PC-3 (cell line): ENCODE results near the gene MAP3K20. TPM values are rescaled to one million over a fixed set of nuclear protein-coding genes. Genes with fewer than 3 reads are reported as not detected.

Experiments
- ATAC-seq: fragments of 200-7000 bp; cut with Tn5 transposase; 2 replicates; pipeline ENCODE4 v1.9.1; 2020; ENCODE audit warnings: mild to moderate bottlenecking, moderate library complexity
- BruUV-seq: library from RNA; stranded (reverse); fragments of 400-500 nt; replicated peaks from 2 replicates; lab custom pipeline; 2021; lab: Mats Ljungman, UMichigan
- CTCF ChIA-PET: fragments of 300-600 bp; sonication (Branson Sonifier 250); formaldehyde crosslinking; loops from one replicate; lab custom pipeline; 2022; ENCODE audit warnings: antibody characterized with exemption; lab: Charles Lee
- POLR2A ChIA-PET: fragments of 300-600 bp; sonication (Branson Sonifier 250); formaldehyde crosslinking; loops from one replicate; lab custom pipeline; 2022; ENCODE audit warnings: antibody characterized with exemption; ENCODE audit not compliant: unreplicated experiment; lab: Charles Lee
- DNase-seq: peaks from one replicate; pipeline ENCODE4 v3.0.0-alpha.2; 2015
- H2AFZ ChIP-seq: fragments of 300-600 bp; sonication (generic); 2 replicates; pipeline ENCODE4 v1.6.0; 2016; ENCODE audit warnings: antibody characterized with exemption, low read length
- H3F3A ChIP-seq: fragments of 300-600 bp; sonication (generic); one replicate; pipeline ENCODE4 v1.6.0; 2017; ENCODE audit warnings: antibody characterized with exemption, low read length, control low read depth, mild to moderate bottlenecking; ENCODE audit not compliant: unreplicated experiment
- H3K27ac ChIP-seq: fragments of 300-600 bp; sonication (generic); 2 replicates; pipeline ENCODE4 v1.5.1; 2016; ENCODE audit warnings: mild to moderate bottlenecking, low read length
- H3K27me3 ChIP-seq: fragments of 300-600 bp; sonication (generic); 2 replicates; pipeline ENCODE4 v1.6.1; 2016; ENCODE audit warnings: low read length, mixed read lengths
- H3K36me3 ChIP-seq: fragments of 300-600 bp; sonication (generic); 2 replicates; pipeline ENCODE4 v1.6.1; 2016; ENCODE audit warnings: low read depth, mixed run types, low read length, mixed read lengths
- H3K4me1 ChIP-seq: fragments of 300-600 bp; sonication (generic); 2 replicates; pipeline ENCODE4 v1.5.1; 2016; ENCODE audit warnings: low read length; ENCODE audit not compliant: insufficient read depth
- H3K4me2 ChIP-seq: fragments of 300-600 bp; sonication (generic); 2 replicates; pipeline ENCODE4 v1.6.0; 2016; ENCODE audit warnings: low read length
- H3K4me3 ChIP-seq: fragments of 300-600 bp; sonication (generic); 2 replicates; pipeline ENCODE4 v1.5.1; 2016; ENCODE audit warnings: mild to moderate bottlenecking, low read length, mixed read lengths
- H3K79me2 ChIP-seq: fragments of 300-600 bp; sonication (generic); 2 replicates; pipeline ENCODE4 v1.6.1; 2017; ENCODE audit warnings: low read length, mixed read lengths
- H3K9ac ChIP-seq: fragments of 300-600 bp; sonication (generic); 2 replicates; pipeline ENCODE4 v1.6.0; 2016; ENCODE audit warnings: mild to moderate bottlenecking, low read length
- H3K9me2 ChIP-seq: fragments of 300-600 bp; sonication (generic); replicated peaks from 2 replicates; pipeline ENCODE4 v1.6.1; 2016; ENCODE audit warnings: mixed run types, low read length, mixed read lengths
- H3K9me3 ChIP-seq: fragments of 300-600 bp; sonication (generic); 2 replicates; pipeline ENCODE4 v1.6.1; 2016; ENCODE audit warnings: low read length, mixed read lengths
- H4K20me1 ChIP-seq: fragments of 300-600 bp; sonication (generic); 2 replicates; pipeline ENCODE4 v1.6.1; 2016; ENCODE audit warnings: low read length, mixed read lengths
- EZH2 ChIP-seq: fragments of 300-600 bp; sonication (generic); IDR thresholded peaks from one replicate; pipeline ENCODE4 v1.6.1; 2017; ENCODE audit warnings: antibody characterized with exemption, mild to moderate bottlenecking, low read length; ENCODE audit not compliant: unreplicated experiment
- EZH2phosphoT487 ChIP-seq: fragments of 300-600 bp; sonication (generic); IDR thresholded peaks from 2 replicates; pipeline ENCODE4 v1.6.1; 2018; ENCODE audit warnings: mild to moderate bottlenecking, antibody characterized with exemption, low read length, borderline replicate concordance
- intact Hi-C: fragments of 100-400 bp; cut with micrococcal nuclease; formaldehyde crosslinking; loops from 2 replicates; pipeline ENCODE4 v1.9.0; 2023
- total RNA-seq: library from RNA; depleted of rRNA; stranded (reverse); fragments of >200 nt; gene quantifications from 2 replicates; pipeline ENCODE4 v1.2.3, GENCODE V29; 2014
- TF ChIP-seq, protein P1 (sequence below): fragments of 300-600 bp; sonication (generic); conservative IDR thresholded peaks from 2 replicates; pipeline ENCODE4 v1.5.1; 2017; ENCODE audit warnings: antibody characterized with exemption, low read depth, mild to moderate bottlenecking, low read length

MAP3K20 gene
- total RNA-seq, 1 experiment from 2014 or later = 29.8 TPM

DNA sequence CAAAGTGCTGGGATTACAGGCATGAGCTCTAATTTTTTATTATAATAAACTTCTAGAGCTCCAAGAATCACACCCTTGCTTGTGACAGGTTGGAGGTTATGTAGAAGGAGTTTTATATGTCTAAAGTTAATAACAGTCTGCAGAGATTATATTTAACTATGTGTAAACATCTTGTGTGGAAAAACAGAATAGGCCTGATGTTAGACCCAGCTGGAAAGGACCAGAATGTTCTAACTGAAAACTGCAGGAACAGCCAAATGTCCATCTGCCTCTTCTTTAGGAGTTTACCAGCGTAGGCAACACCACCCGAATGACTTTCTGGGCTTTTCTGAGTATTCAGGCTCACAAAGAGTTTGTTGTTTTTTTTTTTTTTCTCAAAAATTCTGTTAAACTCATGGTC, 211.9 kb downstream of the MAP3K20 start:
- H3K79me2 ChIP-seq = no peaks in the 10 kb centered on the region
- intact Hi-C loops = loop anchor here (5.0 kb wide), 1 partner anchor 115 kb away; no protein-coding TSS in a partner anchor
- BruUV-seq = no TSS peak
- no peaks in the 10 kb centered on the region for H3K9me3 ChIP-seq
- H3K9me2 ChIP-seq = no peaks in the 10 kb centered on the region
- H3F3A ChIP-seq = no peaks in the 10 kb centered on the region
- TF ChIP-seq EZH2 = no peak
- no peak for TF ChIP-seq EZH2phosphoT487
- TF ChIP-seq, protein P1, sequence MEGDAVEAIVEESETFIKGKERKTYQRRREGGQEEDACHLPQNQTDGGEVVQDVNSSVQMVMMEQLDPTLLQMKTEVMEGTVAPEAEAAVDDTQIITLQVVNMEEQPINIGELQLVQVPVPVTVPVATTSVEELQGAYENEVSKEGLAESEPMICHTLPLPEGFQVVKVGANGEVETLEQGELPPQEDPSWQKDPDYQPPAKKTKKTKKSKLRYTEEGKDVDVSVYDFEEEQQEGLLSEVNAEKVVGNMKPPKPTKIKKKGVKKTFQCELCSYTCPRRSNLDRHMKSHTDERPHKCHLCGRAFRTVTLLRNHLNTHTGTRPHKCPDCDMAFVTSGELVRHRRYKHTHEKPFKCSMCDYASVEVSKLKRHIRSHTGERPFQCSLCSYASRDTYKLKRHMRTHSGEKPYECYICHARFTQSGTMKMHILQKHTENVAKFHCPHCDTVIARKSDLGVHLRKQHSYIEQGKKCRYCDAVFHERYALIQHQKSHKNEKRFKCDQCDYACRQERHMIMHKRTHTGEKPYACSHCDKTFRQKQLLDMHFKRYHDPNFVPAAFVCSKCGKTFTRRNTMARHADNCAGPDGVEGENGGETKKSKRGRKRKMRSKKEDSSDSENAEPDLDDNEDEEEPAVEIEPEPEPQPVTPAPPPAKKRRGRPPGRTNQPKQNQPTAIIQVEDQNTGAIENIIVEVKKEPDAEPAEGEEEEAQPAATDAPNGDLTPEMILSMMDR = no peak
- no peak overlapping the region for H3K4me3 ChIP-seq
- ATAC-seq (no peak), DNase-seq (no peak)
- no peak overlapping the region for H2AFZ ChIP-seq
- H3K4me1 ChIP-seq = peaks cover 5% of the 10 kb centered on the region; the same call in 1 of the 2 replicates
- no peaks in the 10 kb centered on the region for H3K36me3 ChIP-seq
- no peaks in the 10 kb centered on the region for H3K27me3 ChIP-seq
- H4K20me1 ChIP-seq = no peaks in the 10 kb centered on the region
- no peak overlapping the region for H3K27ac ChIP-seq
- ChIA-PET POLR2A (interaction anchor here (0.6 kb wide), 1 partner anchor 1806 kb away, joined by 3 read pairs; no protein-coding TSS in a partner anchor), CTCF (no interaction called here)
- H3K9ac ChIP-seq = no peak overlapping the region
- H3K4me2 ChIP-seq = no peak overlapping the region

DNA sequence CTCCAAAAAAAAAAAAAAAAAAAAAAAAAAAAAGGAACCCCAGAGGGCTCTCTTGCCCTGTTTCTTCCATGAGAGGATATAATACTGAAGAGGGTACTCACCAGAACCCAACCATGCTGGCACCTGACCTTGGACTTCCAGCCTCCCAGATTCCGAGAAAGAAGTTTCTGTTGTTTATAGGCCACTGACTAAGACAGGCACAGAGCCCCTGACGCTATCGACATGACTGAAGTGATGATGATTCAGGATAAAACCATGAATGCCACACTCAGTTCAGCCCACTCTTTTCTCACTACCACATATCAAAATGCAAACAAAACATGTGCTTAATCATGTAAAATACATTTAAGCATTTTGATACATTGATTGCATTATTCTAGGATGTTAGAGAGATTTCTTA, 212.9 kb downstream of the MAP3K20 start:
- DNase-seq (peak; percentile 65), ATAC-seq (peak; percentile 71)
- Histone ChIP-seq H2AFZ (no peak overlapping the region), H3K4me1 (peaks cover 5% of the 10 kb centered on the region; the same call in 1 of the 2 replicates), H3F3A (no peaks in the 10 kb centered on the region), H3K9me2 (no peaks in the 10 kb centered on the region), H3K36me3 (no peaks in the 10 kb centered on the region), H3K79me2 (no peaks in the 10 kb centered on the region), H3K27ac (no peak overlapping the region), H3K9ac (no peak overlapping the region), H3K4me2 (no peak overlapping the region; the same call in 1 of the 2 replicates), H3K27me3 (no peaks in the 10 kb centered on the region), H3K9me3 (no peaks in the 10 kb centered on the region), H4K20me1 (no peaks in the 10 kb centered on the region), H3K4me3 (no peak overlapping the region)
- CTCF ChIA-PET = interaction anchor here (0.6 kb wide), 1 partner anchor 112 kb away, joined by 3 read pairs; no protein-coding TSS in a partner anchor
- TF ChIP-seq, protein P1 = no peak
- TF ChIP-seq EZH2 (no peak), EZH2phosphoT487 (no peak)
- no TSS peak for BruUV-seq
- intact Hi-C loops = loop anchor here (5.0 kb wide), 1 partner anchor 114 kb away; no protein-coding TSS in a partner anchor
- POLR2A ChIA-PET = no interaction called here

DNA sequence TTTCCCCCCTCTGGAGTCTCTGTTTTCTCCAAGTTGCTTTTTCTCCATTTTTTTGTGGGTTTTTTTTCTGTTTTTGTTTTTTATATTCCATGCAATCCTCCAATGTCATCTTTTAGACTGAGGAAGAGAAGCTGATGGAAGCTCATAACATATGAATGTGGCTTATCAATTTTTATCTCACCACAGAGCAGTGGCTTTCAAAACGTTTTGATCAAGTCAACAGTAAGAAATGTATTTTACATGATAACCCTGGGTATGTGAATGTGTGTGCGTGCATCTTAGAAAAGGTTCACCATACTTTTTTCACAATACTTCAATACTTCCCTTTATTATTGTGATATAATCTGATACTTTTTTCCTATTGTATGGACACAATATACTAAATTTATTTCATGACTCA, 214.4 kb downstream of the MAP3K20 start:
- Histone ChIP-seq H3K9me3 (no peaks in the 10 kb centered on the region), H3K9ac (no peak overlapping the region), H3K27ac (no peak overlapping the region), H3K79me2 (no peaks in the 10 kb centered on the region), H3K27me3 (no peaks in the 10 kb centered on the region), H3K4me3 (no peak overlapping the region), H3K4me2 (no peak overlapping the region), H2AFZ (no peak overlapping the region), H3F3A (no peaks in the 10 kb centered on the region), H3K4me1 (peaks cover 5% of the 10 kb centered on the region; the same call in 1 of the 2 replicates), H3K36me3 (no peaks in the 10 kb centered on the region), H3K9me2 (no peaks in the 10 kb centered on the region), H4K20me1 (no peaks in the 10 kb centered on the region)
- TF ChIP-seq EZH2phosphoT487 = no peak
- TF ChIP-seq, protein P1 = no peak
- intact Hi-C loops = no loop called here
- POLR2A ChIA-PET = no interaction called here
- DNase-seq (no peak), ATAC-seq (no peak)
- CTCF ChIA-PET = interaction anchor here (0.6 kb wide), 1 partner anchor 19 kb away, joined by 3 read pairs; no protein-coding TSS in a partner anchor
- no TSS peak for BruUV-seq
